ENCODE measurements around the gene ACTL7A. TPM values are rescaled to one million over a fixed set of nuclear protein-coding genes. Genes with fewer than 3 reads are reported as not detected.

The ACTL7A gene
- total and polyA plus RNA-seq, 9 of the 15 experiments (the other 6 are each of a cell fraction or from before 2014, with no cell fraction given), result not detected

DNA sequence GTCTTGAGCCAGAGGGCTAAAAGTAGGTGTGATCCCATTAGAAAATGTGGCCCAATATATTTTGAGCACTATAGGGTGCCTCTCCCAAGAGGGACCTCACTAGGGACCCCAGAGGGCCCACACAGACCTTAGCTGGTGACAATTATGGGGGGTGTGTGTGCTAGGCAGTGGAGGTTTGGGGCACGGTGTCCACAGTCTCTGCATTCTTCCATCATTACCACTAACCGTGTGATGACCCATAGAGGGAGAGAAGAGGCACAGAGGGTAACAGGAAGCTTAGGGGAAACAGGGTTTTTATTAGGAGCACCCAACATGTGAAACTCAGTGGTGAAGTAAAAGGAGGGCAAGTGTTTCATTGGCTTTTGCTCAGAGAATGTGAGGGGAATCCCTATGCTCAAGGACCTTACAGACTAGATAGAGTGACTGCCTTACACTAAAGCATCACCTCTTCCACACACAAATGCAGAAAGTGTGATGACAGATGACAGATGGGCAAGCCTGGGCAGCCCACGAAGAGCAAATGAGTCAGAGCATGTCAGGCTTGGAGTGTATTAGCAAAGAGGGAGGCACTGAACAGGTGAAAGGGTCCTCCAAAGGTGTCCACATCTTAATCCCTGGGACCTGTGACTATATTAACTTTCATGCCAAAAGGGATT lies 2.5 kb upstream of the ACTL7A start (continued):
- TF ChIP-seq CCNT2 (IDR thresholded peaks at IDR 0.05; ENCODE audit: borderline replicate concordance, extremely low read depth, insufficient read length, low read depth, low read length) (no peak), ZNF589 (CRISPR knock-in tag; IDR thresholded peaks at IDR 0.05; ENCODE audit: low read depth) (no peak), CREB1 (IDR thresholded peaks at IDR 0.05) (no peak), CREB1 (CRISPR knock-in tag; IDR thresholded peaks at IDR 0.05) (no peak), SMAD1 (IDR thresholded peaks at IDR 0.05; ENCODE audit: low read depth, low read length, partially characterized antibody) (no peak), TEAD2 (tag; IDR thresholded peaks at IDR 0.05) (no peak), ZNF449 (CRISPR knock-in tag; IDR thresholded peaks at IDR 0.05) (no peak), NR2C1 (IDR thresholded peaks at IDR 0.05) (no peak), NR2C1 (tag; IDR thresholded peaks at IDR 0.05) (no peak), ZNF311 (CRISPR knock-in tag; IDR thresholded peaks at IDR 0.05) (no peak)

- ChIA-PET POLR2A (no interaction called here), CTCF (ENCODE audit: low intra/inter-chr PET ratio) (no interaction called here)
- no peak overlapping the region for H3K27ac ChIP-seq (ENCODE audit: extremely low read depth, low read depth, low read length)
- ATAC-seq (no peak), FAIRE-seq (no peak), DNase-seq (ENCODE audit: extremely low read depth in 1 of 4, low spot score in 3 of 4) (no peak)
- intact Hi-C loops (cut with micrococcal nuclease), result no loop called here
- H3K36me3 ChIP-seq (ENCODE audit: control insufficient read depth, insufficient read depth, low read length), result no peaks in the 10 kb centered on the region
- H3K9me3 ChIP-seq (replicated peaks; ENCODE audit: control insufficient read depth, insufficient read depth, low read depth, low read length), result no peaks in the 10 kb centered on the region
- H3K4me2 ChIP-seq (ENCODE audit: insufficient read depth, low read length), result no peak overlapping the region
- no peaks in the 10 kb centered on the region for H4K20me1 ChIP-seq (replicated peaks; ENCODE audit: control insufficient read depth, insufficient read depth, low read length)
- no TSS peak for BruUV-seq (replicated peaks)
- H3K9ac ChIP-seq (ENCODE audit: insufficient read depth in 1 of 2, low read depth in 2 of 2, low read length in 2 of 2), result no peak overlapping the region
- no peak overlapping the region for H3K4me3 ChIP-seq
- 19% methylated on average over 4 of the region's 4 CpGs for WGBS (ENCODE audit: insufficient coverage, low coverage, missing lambda C conversion rate)
- H3K4me1 ChIP-seq (replicated peaks in 1 of 2; ENCODE audit: control insufficient read depth in 2 of 2, insufficient read depth in 2 of 2, low read length in 2 of 2), result peaks cover 0 to 6% of the 10 kb centered on the region in 2 experiments; a peak in 1 of 5 replicates
- no peaks in the 10 kb centered on the region for H3K9me1 ChIP-seq (ENCODE audit: control insufficient read depth, insufficient read depth, low read length)
- in situ Hi-C loops (cut with MboI), result no loop called here
- H3K27me3 ChIP-seq (ENCODE audit: control insufficient read depth in 2 of 2, insufficient read depth in 2 of 2, low read length in 2 of 2), result peaks cover 15 to 19% of the 10 kb centered on the region in 2 experiments
- no peak overlapping the region for H2AFZ ChIP-seq (ENCODE audit: low read depth, low read length)
- no peaks in the 10 kb centered on the region for H3K79me2 ChIP-seq (ENCODE audit: control insufficient read depth, insufficient read depth, low read length)
- TF ChIP-seq CREB1 (IDR thresholded peaks at IDR 0.05), result no peak
- TF ChIP-seq CREB1 (CRISPR knock-in tag; IDR thresholded peaks at IDR 0.05), result no peak
- TF ChIP-seq CEBPG (CRISPR knock-in tag; IDR thresholded peaks at IDR 0.05), result no peak
- peak; percentile 35 to 64; a peak in 3 of 4 replicates for TF ChIP-seq CEBPG (tag; conservative IDR thresholded peaks at IDR 0.05 in 1 of 2, IDR thresholded peaks at IDR 0.05 in 1 of 2)
- no peak for TF ChIP-seq FIP1L1 (IDR thresholded peaks at IDR 0.05; ENCODE audit: low read depth, low read length, poor library complexity, severe bottlenecking)
- peak; percentile 74 for TF ChIP-seq CEBPB (tag; IDR thresholded peaks at IDR 0.05)
- TF ChIP-seq RBFOX2 (IDR thresholded peaks at IDR 0.05; ENCODE audit: low read depth, low read length), result no peak
Measured at GRCh38 chr9:108860354-108860753, 1.7 kb upstream of the ACTL7A start.

Measured in K562 (cell line).